ENCODE results near the gene LCP2. TPM values are rescaled to one million over a fixed set of nuclear protein-coding genes. Genes with fewer than 3 reads are reported as not detected.

The LCP2 gene
- polyA plus RNA-seq, 3 donors = 52.0 to 177 (median 89.5) TPM

DNA sequence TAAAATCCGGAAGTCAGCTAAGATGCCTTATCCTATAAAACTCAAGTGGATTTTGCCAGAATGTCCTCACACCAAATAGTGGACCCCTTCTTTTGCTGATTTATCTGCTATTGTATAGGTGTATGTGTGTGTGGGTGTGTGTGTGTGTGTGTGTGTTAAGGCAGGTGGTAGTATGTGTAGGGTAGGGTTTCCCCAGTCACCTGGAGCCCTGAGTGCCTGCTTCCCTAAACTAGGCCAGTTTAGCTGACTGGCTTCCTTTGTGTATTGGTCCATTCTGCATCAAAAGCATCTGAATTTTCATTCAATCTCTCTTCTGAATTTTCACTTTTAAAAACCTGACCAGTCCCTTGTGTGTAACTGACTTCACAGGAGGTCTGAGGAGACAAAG lies 42.2 kb upstream of the LCP2 start:
- TF ChIP-seq, protein P1, sequence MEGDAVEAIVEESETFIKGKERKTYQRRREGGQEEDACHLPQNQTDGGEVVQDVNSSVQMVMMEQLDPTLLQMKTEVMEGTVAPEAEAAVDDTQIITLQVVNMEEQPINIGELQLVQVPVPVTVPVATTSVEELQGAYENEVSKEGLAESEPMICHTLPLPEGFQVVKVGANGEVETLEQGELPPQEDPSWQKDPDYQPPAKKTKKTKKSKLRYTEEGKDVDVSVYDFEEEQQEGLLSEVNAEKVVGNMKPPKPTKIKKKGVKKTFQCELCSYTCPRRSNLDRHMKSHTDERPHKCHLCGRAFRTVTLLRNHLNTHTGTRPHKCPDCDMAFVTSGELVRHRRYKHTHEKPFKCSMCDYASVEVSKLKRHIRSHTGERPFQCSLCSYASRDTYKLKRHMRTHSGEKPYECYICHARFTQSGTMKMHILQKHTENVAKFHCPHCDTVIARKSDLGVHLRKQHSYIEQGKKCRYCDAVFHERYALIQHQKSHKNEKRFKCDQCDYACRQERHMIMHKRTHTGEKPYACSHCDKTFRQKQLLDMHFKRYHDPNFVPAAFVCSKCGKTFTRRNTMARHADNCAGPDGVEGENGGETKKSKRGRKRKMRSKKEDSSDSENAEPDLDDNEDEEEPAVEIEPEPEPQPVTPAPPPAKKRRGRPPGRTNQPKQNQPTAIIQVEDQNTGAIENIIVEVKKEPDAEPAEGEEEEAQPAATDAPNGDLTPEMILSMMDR (IDR thresholded peaks at IDR 0.05) = no peak
- H3K9ac ChIP-seq (ENCODE audit: insufficient read depth, low read length, poor library complexity, severe bottlenecking) = no peak overlapping the region
- no CpG with 5 or more reads among the region's 1 CpG for WGBS (ENCODE audit: insufficient coverage)
- H3K27ac ChIP-seq (ENCODE audit: low read depth in 1 of 2, low read length in 2 of 2) = no peak overlapping the region
- H2AFZ ChIP-seq (ENCODE audit: insufficient read depth, low read depth, low read length, poor library complexity, severe bottlenecking) = no peak overlapping the region
- Mint-ChIP-seq H3K9me3 (no peaks in the 10 kb centered on the region), H3K27ac (peak overlapping the region in 2 of 7 donors; percentile 2 to 16), H3K27me3 (ENCODE audit: low read depth in 3 of 3) (peaks cover under 1 to 9% (median 1%) of the 10 kb centered on the region in 3 donors), H3K36me3 (peaks cover 0 to 8% of the 10 kb centered on the region in 2 donors), H3K4me1 (peaks cover 56% of the 10 kb centered on the region), H3K4me3 (no peak overlapping the region)
- H3K4me3 ChIP-seq (replicated peaks in 1 of 3; ENCODE audit: low read depth in 2 of 3, low read length in 3 of 3) = no peak overlapping the region
- no peaks in the 10 kb centered on the region for H3K36me3 ChIP-seq (replicated peaks in 1 of 2; ENCODE audit: control insufficient read depth in 1 of 2, insufficient read depth in 2 of 2, low read length in 2 of 2)
- no peaks in the 10 kb centered on the region for H3K27me3 ChIP-seq (ENCODE audit: control insufficient read depth in 2 of 2, insufficient read depth in 2 of 2, low read length in 2 of 2)
- H3K79me2 ChIP-seq (ENCODE audit: insufficient read depth, low read length) = no peaks in the 10 kb centered on the region
- no peak for DNase-seq
- intact Hi-C loops (cut with micrococcal nuclease) = loop anchor here (5.0 to 10.0 kb wide), 4 partner anchors 47 to 235 kb away; partner anchors contain the start of gene FOXI1 (in 1 of the 2)
- no peaks in the 10 kb centered on the region for H4K20me1 ChIP-seq (ENCODE audit: insufficient read depth, low read length)
- H3K4me1 ChIP-seq (ENCODE audit: control insufficient read depth in 1 of 2, insufficient read depth in 2 of 2, low read length in 2 of 2) = peaks cover 55 to 60% of the 10 kb centered on the region in 2 donors
- no peaks in the 10 kb centered on the region for H3K9me3 ChIP-seq (replicated peaks in 1 of 2; ENCODE audit: control insufficient read depth in 1 of 2, insufficient read depth in 1 of 2, low read length in 2 of 2)
- H3K4me2 ChIP-seq (replicated peaks; ENCODE audit: extremely low read depth, low read length, poor library complexity, severe bottlenecking) = no peak overlapping the region

DNA sequence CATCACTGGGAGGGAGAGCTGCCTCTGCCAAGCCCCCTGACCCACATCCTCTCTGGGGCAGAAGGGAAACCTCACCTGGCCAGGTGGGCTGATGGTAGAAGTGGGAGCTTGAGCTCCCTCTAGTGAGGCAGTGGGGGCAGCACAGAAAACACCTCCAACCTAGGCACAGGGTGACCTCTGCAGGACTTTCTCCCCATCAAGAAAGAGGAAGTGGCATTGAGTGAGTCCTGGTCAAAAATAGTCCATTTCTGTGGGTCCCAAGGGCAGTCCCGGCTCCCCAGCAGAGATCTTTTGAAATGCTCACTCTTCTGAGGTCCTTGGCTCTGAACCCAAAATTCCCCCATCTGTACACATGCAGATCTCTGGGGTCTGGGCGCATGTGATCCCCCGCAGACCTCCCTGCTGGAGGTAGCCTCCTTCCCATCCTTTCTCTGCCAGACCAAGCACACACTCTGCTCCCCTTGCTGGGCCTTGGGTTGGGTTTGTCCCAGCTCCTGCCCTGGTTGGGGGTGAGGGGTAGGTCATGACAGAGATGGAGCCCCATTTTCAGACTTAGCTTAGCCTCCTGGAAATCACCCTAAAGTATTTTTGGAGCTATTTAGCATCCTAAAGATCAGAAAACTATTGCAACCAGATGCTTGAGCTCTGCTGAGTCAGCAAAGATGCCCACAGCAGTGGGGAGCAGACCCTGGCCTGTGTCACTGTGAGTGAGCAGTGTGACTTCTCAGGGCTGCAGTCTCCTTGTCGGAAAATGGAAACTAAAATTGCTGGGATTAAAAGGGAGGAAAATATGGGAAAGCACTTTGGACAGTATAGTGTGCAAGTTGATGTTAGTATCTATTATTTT lies 41.6 kb upstream of the LCP2 start:
- no peaks in the 10 kb centered on the region for H3K27me3 ChIP-seq (ENCODE audit: control insufficient read depth in 2 of 2, insufficient read depth in 2 of 2, low read length in 2 of 2)
- H3K36me3 Mint-ChIP-seq = peaks cover 0 to 10% of the 10 kb centered on the region in 2 donors
- no peaks in the 10 kb centered on the region for H3K9me3 Mint-ChIP-seq
- intact Hi-C loops (cut with micrococcal nuclease) = loop anchor here (5.0 kb wide), 2 partner anchors 72 to 112 kb away; no protein-coding TSS in a partner anchor
- H3K27ac ChIP-seq (ENCODE audit: low read depth in 1 of 2, low read length in 2 of 2) = peak overlapping the region in 1 of 2 donors; percentile 39
- TF ChIP-seq, protein P1 (IDR thresholded peaks at IDR 0.05) = peak; percentile 84
- H3K4me3 Mint-ChIP-seq = no peak overlapping the region
- H3K9ac ChIP-seq (ENCODE audit: insufficient read depth, low read length, poor library complexity, severe bottlenecking) = no peak overlapping the region
- no peak overlapping the region for H3K4me3 ChIP-seq (replicated peaks in 1 of 3; ENCODE audit: low read depth in 2 of 3, low read length in 3 of 3)
- no peak overlapping the region for H3K4me2 ChIP-seq (replicated peaks; ENCODE audit: extremely low read depth, low read length, poor library complexity, severe bottlenecking)
- peaks cover 0 to 9% (median 3%) of the 10 kb centered on the region in 3 donors for H3K27me3 Mint-ChIP-seq (ENCODE audit: low read depth in 3 of 3)
- peak overlapping the region; percentile 3 to 89 (median 63) for H3K27ac Mint-ChIP-seq
- no peaks in the 10 kb centered on the region for H3K79me2 ChIP-seq (ENCODE audit: insufficient read depth, low read length)
- H3K36me3 ChIP-seq (replicated peaks in 1 of 2; ENCODE audit: control insufficient read depth in 1 of 2, insufficient read depth in 2 of 2, low read length in 2 of 2) = no peaks in the 10 kb centered on the region
- H3K9me3 ChIP-seq (replicated peaks in 1 of 2; ENCODE audit: control insufficient read depth in 1 of 2, insufficient read depth in 1 of 2, low read length in 2 of 2) = no peaks in the 10 kb centered on the region
- H3K4me1 Mint-ChIP-seq = peaks cover 62% of the 10 kb centered on the region
- no peak overlapping the region for H2AFZ ChIP-seq (ENCODE audit: insufficient read depth, low read depth, low read length, poor library complexity, severe bottlenecking)
- no peaks in the 10 kb centered on the region for H4K20me1 ChIP-seq (ENCODE audit: insufficient read depth, low read length)
- 0% methylated on average over 1 of the region's 4 CpGs for WGBS (ENCODE audit: insufficient coverage)
- peak in 2 of 3 donors; percentile 76 to 83 for DNase-seq
- peaks cover 62 to 66% of the 10 kb centered on the region in 2 donors for H3K4me1 ChIP-seq (ENCODE audit: control insufficient read depth in 1 of 2, insufficient read depth in 2 of 2, low read length in 2 of 2)
